ENCODE measurements around the gene SLC2A13. TPM values are rescaled to one million over a fixed set of nuclear protein-coding genes. Genes with fewer than 3 reads are reported as not detected.

Gene SLC2A13
- total RNA-seq, 1 experiment from 2014 or later = 1.7 TPM

GRCh38 chr12:40002178-40003169, 103.4 kb downstream of the SLC2A13 start:
- H3K27me3 Mint-ChIP-seq (ENCODE audit: insufficient read depth, unreplicated experiment) = no peaks in the 10 kb centered on the region
- CTCF ChIA-PET = interaction anchor here (0.6 to 1.3 kb wide), 4 partner anchors 9 to 194 kb away, joined by 3 to 4 read pairs (median 3); no protein-coding TSS in a partner anchor
- DNase-seq (ENCODE audit: unreplicated experiment) = no peak
- POLR2A ChIA-PET = interaction anchor here (0.6 to 1.2 kb wide), 2 partner anchors 32 to 102 kb away, joined by 3 read pairs; no protein-coding TSS in a partner anchor
- intact Hi-C loops (cut with micrococcal nuclease) = no loop called here
- no peak overlapping the region for H3K27ac Mint-ChIP-seq (ENCODE audit: low read depth, unreplicated experiment)
- H3K36me3 Mint-ChIP-seq (ENCODE audit: insufficient read depth, unreplicated experiment) = peaks cover 9% of the 10 kb centered on the region
- TF ChIP-seq, protein P1, sequence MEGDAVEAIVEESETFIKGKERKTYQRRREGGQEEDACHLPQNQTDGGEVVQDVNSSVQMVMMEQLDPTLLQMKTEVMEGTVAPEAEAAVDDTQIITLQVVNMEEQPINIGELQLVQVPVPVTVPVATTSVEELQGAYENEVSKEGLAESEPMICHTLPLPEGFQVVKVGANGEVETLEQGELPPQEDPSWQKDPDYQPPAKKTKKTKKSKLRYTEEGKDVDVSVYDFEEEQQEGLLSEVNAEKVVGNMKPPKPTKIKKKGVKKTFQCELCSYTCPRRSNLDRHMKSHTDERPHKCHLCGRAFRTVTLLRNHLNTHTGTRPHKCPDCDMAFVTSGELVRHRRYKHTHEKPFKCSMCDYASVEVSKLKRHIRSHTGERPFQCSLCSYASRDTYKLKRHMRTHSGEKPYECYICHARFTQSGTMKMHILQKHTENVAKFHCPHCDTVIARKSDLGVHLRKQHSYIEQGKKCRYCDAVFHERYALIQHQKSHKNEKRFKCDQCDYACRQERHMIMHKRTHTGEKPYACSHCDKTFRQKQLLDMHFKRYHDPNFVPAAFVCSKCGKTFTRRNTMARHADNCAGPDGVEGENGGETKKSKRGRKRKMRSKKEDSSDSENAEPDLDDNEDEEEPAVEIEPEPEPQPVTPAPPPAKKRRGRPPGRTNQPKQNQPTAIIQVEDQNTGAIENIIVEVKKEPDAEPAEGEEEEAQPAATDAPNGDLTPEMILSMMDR (IDR thresholded peaks at IDR 0.05; ENCODE audit: unreplicated experiment) = no peak
- peaks cover 8% of the 10 kb centered on the region for H3K9me3 Mint-ChIP-seq (ENCODE audit: unreplicated experiment)
- no peaks in the 10 kb centered on the region for H3K4me1 Mint-ChIP-seq (ENCODE audit: insufficient read depth, unreplicated experiment)
- no TSS peak for BruUV-seq (replicated peaks)
- H3K4me3 Mint-ChIP-seq (ENCODE audit: unreplicated experiment) = no peak overlapping the region

GRCh38 chr12:40001406-40001805, 104.5 kb downstream of the SLC2A13 start:
- BruUV-seq (replicated peaks) = no TSS peak
- POLR2A ChIA-PET = no interaction called here
- H3K4me1 Mint-ChIP-seq (ENCODE audit: insufficient read depth, unreplicated experiment) = no peaks in the 10 kb centered on the region
- TF ChIP-seq, protein P1 (IDR thresholded peaks at IDR 0.05; ENCODE audit: unreplicated experiment) = no peak
- H3K27me3 Mint-ChIP-seq (ENCODE audit: insufficient read depth, unreplicated experiment) = no peaks in the 10 kb centered on the region
- peaks cover 8% of the 10 kb centered on the region for H3K9me3 Mint-ChIP-seq (ENCODE audit: unreplicated experiment)
- no peak overlapping the region for H3K4me3 Mint-ChIP-seq (ENCODE audit: unreplicated experiment)
- DNase-seq (ENCODE audit: unreplicated experiment) = no peak
- CTCF ChIA-PET = interaction anchor here (0.5 to 1.3 kb wide), 4 partner anchors 8 to 235 kb away, joined by 3 to 5 read pairs (median 4); no protein-coding TSS in a partner anchor
- intact Hi-C loops (cut with micrococcal nuclease) = no loop called here
- H3K27ac Mint-ChIP-seq (ENCODE audit: low read depth, unreplicated experiment) = no peak overlapping the region
- H3K36me3 Mint-ChIP-seq (ENCODE audit: insufficient read depth, unreplicated experiment) = peaks cover 9% of the 10 kb centered on the region

- ChIA-PET CTCF (interaction anchor here (0.5 to 1.3 kb wide), 4 partner anchors 9 to 235 kb away, joined by 3 to 5 read pairs (median 4); no protein-coding TSS in a partner anchor), POLR2A (no interaction called here)
- BruUV-seq (replicated peaks) = no TSS peak
- Mint-ChIP-seq H3K4me3 (ENCODE audit: unreplicated experiment) (no peak overlapping the region), H3K9me3 (ENCODE audit: unreplicated experiment) (peaks cover 10% of the 10 kb centered on the region), H3K4me1 (ENCODE audit: insufficient read depth, unreplicated experiment) (no peaks in the 10 kb centered on the region), H3K27me3 (ENCODE audit: insufficient read depth, unreplicated experiment) (no peaks in the 10 kb centered on the region), H3K36me3 (ENCODE audit: insufficient read depth, unreplicated experiment) (peaks cover 9% of the 10 kb centered on the region), H3K27ac (ENCODE audit: low read depth, unreplicated experiment) (no peak overlapping the region)
- DNase-seq (ENCODE audit: unreplicated experiment) = no peak
- intact Hi-C loops (cut with micrococcal nuclease) = no loop called here
- TF ChIP-seq, protein P1 (IDR thresholded peaks at IDR 0.05; ENCODE audit: unreplicated experiment) = no peak
Observed at GRCh38 chr12:40000884-40001283, 105.0 kb downstream of the SLC2A13 start.

- POLR2A ChIA-PET = interaction anchor here (0.6 kb wide), 1 partner anchor 177 kb away, joined by 3 read pairs; no protein-coding TSS in a partner anchor
- Mint-ChIP-seq H3K4me3 (ENCODE audit: unreplicated experiment) (no peak overlapping the region), H3K4me1 (ENCODE audit: insufficient read depth, unreplicated experiment) (no peaks in the 10 kb centered on the region)
Observed at GRCh38 chr12:39993268-39993667, 112.6 kb downstream of the SLC2A13 start.

More at GRCh38 chr12:39993268-39993667, 112.6 kb downstream of the SLC2A13 start:
- BruUV-seq (replicated peaks) = no TSS peak
- DNase-seq (ENCODE audit: unreplicated experiment) = no peak
- Mint-ChIP-seq H3K27me3 (ENCODE audit: insufficient read depth, unreplicated experiment) (no peaks in the 10 kb centered on the region), H3K27ac (ENCODE audit: low read depth, unreplicated experiment) (no peak overlapping the region), H3K9me3 (ENCODE audit: unreplicated experiment) (peaks cover 7% of the 10 kb centered on the region), H3K36me3 (ENCODE audit: insufficient read depth, unreplicated experiment) (no peaks in the 10 kb centered on the region)
- CTCF ChIA-PET = interaction anchor here (1.0 to 3.6 kb wide), 3 partner anchors 9 to 228 kb away, joined by 4 to 21 read pairs (median 4); no protein-coding TSS in a partner anchor
- TF ChIP-seq, protein P1 (IDR thresholded peaks at IDR 0.05; ENCODE audit: unreplicated experiment) = no peak
- intact Hi-C loops (cut with micrococcal nuclease) = loop anchor here (5.0 kb wide), 1 partner anchor 406 kb away; no protein-coding TSS in a partner anchor

Data from MCF 10A (cell line).